Breast epithelium (tissue), 4 donors: ENCODE data around the gene REEP3. TPM values are rescaled to one million over a fixed set of nuclear protein-coding genes. Genes with fewer than 3 reads are reported as not detected.
"Not testable (repeated sequence)": the region's sequence is repeated elsewhere in the genome, so short reads cannot be mapped to it uniquely, and the experiment has no call there.

ENCODE experiments used
- DNase-seq, 2 donors: peaks; one replicate each; pipeline ENCODE4 v3.0.0-alpha.2; 2019; ENCODE audit warnings: low spot score in 2 of 2
- H3K27ac ChIP-seq, 2 donors: fragments of 200-600 bp; sonication (generic) in 1 of 2; one replicate each; pipeline ENCODE4 v1.5.1; 2016 to 2019; ENCODE audit warnings: mild to moderate bottlenecking in 1 of 2
- H3K27me3 ChIP-seq, 2 donors: fragments of 200-600 bp; sonication (generic) in 1 of 2; one replicate each; pipeline versions ENCODE4 v1.5.1 to v1.6.0; 2017 to 2019; ENCODE audit warnings: control low read depth in 1 of 2, mild to moderate bottlenecking in 1 of 2
- H3K36me3 ChIP-seq: fragments of 200-600 bp; one replicate; pipeline ENCODE4 v1.5.1; 2019
- H3K4me1 ChIP-seq, 2 donors: fragments of 200-600 bp; sonication (generic); one replicate each; pipeline ENCODE4 v1.5.1; 2016 to 2019; ENCODE audit warnings: control low read depth in 1 of 2
- H3K4me3 ChIP-seq, 3 donors: fragments of 200-600 bp; sonication (generic); 1 replicate in 2 of 3; 2 replicates in 1 of 3; pipeline ENCODE4 v1.5.1; 2016 to 2019; ENCODE audit warnings: mild to moderate bottlenecking in 3 of 3, moderate library complexity in 2 of 3
- H3K9me3 ChIP-seq, 2 donors: fragments of 200-600 bp; sonication (generic) in 1 of 2; one replicate each; pipeline ENCODE4 v1.5.1; 2016 to 2019; ENCODE audit warnings: control low read depth in 1 of 2
- CTCF ChIP-seq, 3 donors: fragments of 450-650 bp; IDR thresholded peaks; one replicate each; pipeline ENCODE4 v1.5.1; 2016 to 2017; ENCODE audit warnings: antibody characterized with exemption in 3 of 3, mild to moderate bottlenecking in 3 of 3, moderate library complexity in 3 of 3
- POLR2A ChIP-seq: fragments of 450-650 bp; IDR thresholded peaks from one replicate; pipeline ENCODE4 v1.6.1; 2016; ENCODE audit warnings: antibody characterized with exemption, mild to moderate bottlenecking, moderate library complexity
- POLR2AphosphoS5 ChIP-seq, 3 donors: sonication (generic); formaldehyde crosslinking; IDR thresholded peaks; one replicate each; pipeline ENCODE4 v1.6.1; 2017; ENCODE audit warnings: antibody characterized with exemption in 3 of 3
- intact Hi-C: fragments of 100-400 bp; cut with DNase I; formaldehyde crosslinking; loops from one replicate; pipeline ENCODE4 v1.15.1; 2023; ENCODE audit warnings: low total_unique reads
- total RNA-seq, 3 donors: library from RNA; depleted of rRNA; stranded (reverse); fragments of >200 nt; gene quantifications; one replicate each; pipeline ENCODE4 v1.1.0, GENCODE V29; 2016

Gene REEP3
- total RNA-seq, 3 donors from 2014 or later = 55.4 to 74.1 (median 63.6) TPM

- no peak overlapping the region for H3K27ac ChIP-seq
- no peaks in the 10 kb centered on the region for H3K4me1 ChIP-seq
- DNase-seq = no peak
- no peaks in the 10 kb centered on the region for H3K36me3 ChIP-seq
- TF ChIP-seq POLR2AphosphoS5 (IDR thresholded peaks at IDR 0.05) = no peak
- no peak for TF ChIP-seq CTCF (IDR thresholded peaks at IDR 0.05)
- TF ChIP-seq POLR2A = no peak
- intact Hi-C loops = no loop called here
- H3K4me3 ChIP-seq = no peak overlapping the region
- no peaks in the 10 kb centered on the region for H3K27me3 ChIP-seq
- H3K9me3 ChIP-seq = no peaks in the 10 kb centered on the region
Measured at GRCh38 chr10:63562857-63563256, 41.7 kb downstream of the REEP3 start.

GRCh38 chr10:63563623-63564022, 42.4 kb downstream of the REEP3 start:
- Histone ChIP-seq H3K36me3 (no peaks in the 10 kb centered on the region), H3K9me3 (no peaks in the 10 kb centered on the region), H3K27ac (no peak overlapping the region), H3K27me3 (no peaks in the 10 kb centered on the region), H3K4me3 (no peak overlapping the region), H3K4me1 (no peaks in the 10 kb centered on the region)
- TF ChIP-seq CTCF (IDR thresholded peaks at IDR 0.05) (no peak), POLR2A (no peak), POLR2AphosphoS5 (IDR thresholded peaks at IDR 0.05) (no peak)
- DNase-seq = no peak
- intact Hi-C loops = no loop called here

- intact Hi-C loops, H3K9me3 ChIP-seq, H3K27ac ChIP-seq, DNase-seq, H3K36me3 ChIP-seq, H3K27me3 ChIP-seq, H3K4me1 ChIP-seq, H3K4me3 ChIP-seq: not testable (repeated sequence)
Measured at GRCh38 chr10:63564731-63565130, 43.5 kb downstream of the REEP3 start.

GRCh38 chr10:63573068-63573697, 52.0 kb downstream of the REEP3 start:
- intact Hi-C loops = no loop called here
- H3K27ac ChIP-seq = peak overlapping the region; percentile 54 to 78

GRCh38 chr10:63574011-63574410, 52.8 kb downstream of the REEP3 start:
- Histone ChIP-seq H3K27ac (peak overlapping the region; percentile 54 to 78), H3K4me1 (no peaks in the 10 kb centered on the region), H3K4me3 (no peak overlapping the region), H3K9me3 (no peaks in the 10 kb centered on the region), H3K27me3 (no peaks in the 10 kb centered on the region), H3K36me3 (no peaks in the 10 kb centered on the region)
- no peak for DNase-seq
- intact Hi-C loops = no loop called here
- TF ChIP-seq POLR2A (no peak), POLR2AphosphoS5 (IDR thresholded peaks at IDR 0.05) (no peak), CTCF (IDR thresholded peaks at IDR 0.05) (no peak)

More at GRCh38 chr10:63573068-63573697, 52.0 kb downstream of the REEP3 start:
- Histone ChIP-seq H3K4me3 (peak overlapping the region in 1 of 3 donors; percentile 13), H3K4me1 (no peaks in the 10 kb centered on the region), H3K27me3 (no peaks in the 10 kb centered on the region), H3K9me3 (no peaks in the 10 kb centered on the region), H3K36me3 (no peaks in the 10 kb centered on the region)
- TF ChIP-seq POLR2A = no peak
- no peak for TF ChIP-seq POLR2AphosphoS5 (IDR thresholded peaks at IDR 0.05)
- no peak for TF ChIP-seq CTCF (IDR thresholded peaks at IDR 0.05)
- no peak for DNase-seq
